Stomach (tissue), 9 donors: ENCODE measurements around the gene ISCA1. TPM values are rescaled to one million over a fixed set of nuclear protein-coding genes. Genes with fewer than 3 reads are reported as not detected.

Source experiments
- DNase-seq, 2 donors: peaks; one replicate each; pipeline versions ENCODE4 v3.0.0 to v3.0.0-alpha.2; 2013 to 2019
- H3K27ac ChIP-seq, 5 donors: fragments of 200-600 bp in 4 of 5; sonication (generic) in 4 of 5; one replicate each; pipeline ENCODE4 v1.5.1; 2013 to 2019; ENCODE audit warnings: mild to moderate bottlenecking in 1 of 5, moderate library complexity in 1 of 5
- H3K27me3 ChIP-seq, 3 donors: fragments of 200-600 bp; sonication (generic); one replicate each; pipeline ENCODE4 v1.5.1; 2017 to 2019; ENCODE audit warnings: mixed run types in 1 of 3
- H3K36me3 ChIP-seq, 4 donors: fragments of 200-600 bp; sonication (generic); 1 replicate in 3 of 4; 2 replicates in 1 of 4; pipeline ENCODE4 v1.5.1; 2016 to 2019
- H3K4me1 ChIP-seq, 4 donors: fragments of 200-600 bp; sonication (generic); one replicate each; pipeline ENCODE4 v1.5.1; 2016 to 2019
- H3K4me3 ChIP-seq, 4 donors: fragments of 200-600 bp; sonication (generic) in 3 of 4; one replicate each; pipeline ENCODE4 v1.5.1; 2016 to 2019; ENCODE audit warnings: mild to moderate bottlenecking in 1 of 4
- H3K9me3 ChIP-seq, 4 donors: fragments of 200-600 bp; sonication (generic); one replicate each; pipeline ENCODE4 v1.5.1; 2016 to 2019
- CTCF ChIP-seq, 7 experiments: fragments of 450-650 bp in 4 of 7; fragments of 200-600 bp in 3 of 7; sonication (generic) in 3 of 7; IDR thresholded peaks; one replicate each; pipeline ENCODE4 v1.5.1; 2016 to 2019; ENCODE audit warnings: antibody characterized with exemption in 7 of 7, control low read depth in 2 of 7, mild to moderate bottlenecking in 1 of 7
- EP300 ChIP-seq: sonication (generic); formaldehyde crosslinking; IDR thresholded peaks from one replicate; pipeline ENCODE4 v1.6.1; 2017; ENCODE audit warnings: antibody characterized with exemption
- POLR2A ChIP-seq, 4 donors: fragments of 450-650 bp; IDR thresholded peaks; one replicate each; pipeline ENCODE4 v1.6.1; 2016; ENCODE audit warnings: antibody characterized with exemption in 4 of 4, control low read depth in 2 of 4, mild to moderate bottlenecking in 1 of 4, moderate library complexity in 1 of 4
- POLR2AphosphoS5 ChIP-seq, 3 donors: sonication (generic); formaldehyde crosslinking; IDR thresholded peaks; one replicate each; pipeline ENCODE4 v1.6.1; 2016; ENCODE audit warnings: antibody characterized with exemption in 3 of 3
- WGBS, 5 donors: extraction: QIAGEN DNeasy Blood & Tissue Kit in 3 of 5; methylation state at CpG; one replicate each; pipeline versions ENCODE4 v1.1.5 to v1.1.7; 2013 to 2018; 5-methylcytosine and 5-hydroxymethylcytosine counted together
- intact Hi-C: fragments of 100-400 bp; cut with DNase I; formaldehyde crosslinking; loops from one replicate; pipeline ENCODE4 v1.15.1; 2023; ENCODE audit warnings: low total_unique reads
- polyA plus RNA-seq, 3 donors: library from polyadenylated mRNA; stranded (reverse); fragments of 200-250 nt; gene quantifications; one replicate each; pipeline ENCODE4 v1.2.3, GENCODE V29; 2013
- total RNA-seq, 5 donors: library from RNA; depleted of rRNA; stranded (reverse); fragments of >200 nt; gene quantifications; one replicate each; pipeline versions ENCODE4 v1.1.0 to v1.2.3, GENCODE V29; 2014 to 2016
- donor health status: healthy with polysubstance abuse.
- donor health status: Bipolar disorder and iron deficiency.
- donor health status: healthy.

ISCA1 gene
- total and polyA plus RNA-seq, 8 donors: 5.8 to 80.4 (median 32.2) TPM

GRCh38 chr9:86252870-86253269, 29.5 kb downstream of the ISCA1 start:
- no peak for DNase-seq
- Histone ChIP-seq H3K27me3 (no peaks in the 10 kb centered on the region), H3K9me3 (peaks cover 0 to 8% (median 4%) of the 10 kb centered on the region in 4 donors), H3K4me1 (no peaks in the 10 kb centered on the region), H3K36me3 (no peaks in the 10 kb centered on the region), H3K4me3 (no peak overlapping the region), H3K27ac (no peak overlapping the region)
- TF ChIP-seq POLR2AphosphoS5 (IDR thresholded peaks at IDR 0.05) (no peak), CTCF (IDR thresholded peaks at IDR 0.05) (no peak), POLR2A (IDR thresholded peaks at IDR 0.05) (no peak), EP300 (no peak)
- WGBS, 5 donors: 85 to 98% (median 94%) methylated on average over 1 of the region's 1 CpG
- intact Hi-C loops: no loop called here

GRCh38 chr9:86250123-86250522, 32.2 kb downstream of the ISCA1 start:
- H3K27me3 ChIP-seq: no peaks in the 10 kb centered on the region
- H3K4me1 ChIP-seq: no peaks in the 10 kb centered on the region
- DNase-seq: no peak
- intact Hi-C loops: no loop called here
- no peak overlapping the region for H3K27ac ChIP-seq
- peaks cover 0 to 8% (median 4%) of the 10 kb centered on the region in 4 donors for H3K9me3 ChIP-seq
- no peak for TF ChIP-seq EP300
- no peak for TF ChIP-seq POLR2AphosphoS5 (IDR thresholded peaks at IDR 0.05)
- TF ChIP-seq CTCF (IDR thresholded peaks at IDR 0.05): no peak
- no peak for TF ChIP-seq POLR2A (IDR thresholded peaks at IDR 0.05)
- no peak overlapping the region for H3K4me3 ChIP-seq
- no peaks in the 10 kb centered on the region for H3K36me3 ChIP-seq

GRCh38 chr9:86248746-86249145, 33.6 kb downstream of the ISCA1 start:
- Histone ChIP-seq H3K27ac (no peak overlapping the region), H3K4me3 (no peak overlapping the region), H3K27me3 (no peaks in the 10 kb centered on the region), H3K4me1 (no peaks in the 10 kb centered on the region), H3K36me3 (no peaks in the 10 kb centered on the region), H3K9me3 (peaks cover 0 to 8% (median 4%) of the 10 kb centered on the region in 4 donors)
- WGBS, 5 donors: 81 to 87% (median 85%) methylated on average over 4 of the region's 4 CpGs
- DNase-seq: no peak
- TF ChIP-seq POLR2AphosphoS5 (IDR thresholded peaks at IDR 0.05): no peak
- intact Hi-C loops: no loop called here

- WGBS, 5 donors: 42 to 55% (median 49%) methylated on average over 6 of the region's 6 CpGs
- Histone ChIP-seq H3K4me1 (no peaks in the 10 kb centered on the region), H3K36me3 (no peaks in the 10 kb centered on the region), H3K9me3 (no peaks in the 10 kb centered on the region), H3K27me3 (no peaks in the 10 kb centered on the region), H3K27ac (no peak overlapping the region), H3K4me3 (no peak overlapping the region)
- TF ChIP-seq POLR2AphosphoS5 (IDR thresholded peaks at IDR 0.05) (no peak), POLR2A (IDR thresholded peaks at IDR 0.05) (no peak), EP300 (no peak), CTCF (IDR thresholded peaks at IDR 0.05) (no peak)
- intact Hi-C loops: no loop called here
- peak in 1 of 2 donors; percentile 49 for DNase-seq
Observed at GRCh38 chr9:86246752-86247161, 35.6 kb downstream of the ISCA1 start.

GRCh38 chr9:86242071-86242470, 40.3 kb downstream of the ISCA1 start:
- Histone ChIP-seq H3K9me3 (no peaks in the 10 kb centered on the region), H3K27me3 (no peaks in the 10 kb centered on the region), H3K36me3 (no peaks in the 10 kb centered on the region), H3K4me3 (no peak overlapping the region), H3K27ac (no peak overlapping the region), H3K4me1 (no peaks in the 10 kb centered on the region)
- intact Hi-C loops: no loop called here
- TF ChIP-seq POLR2A (IDR thresholded peaks at IDR 0.05) (no peak), POLR2AphosphoS5 (IDR thresholded peaks at IDR 0.05) (no peak), CTCF (IDR thresholded peaks at IDR 0.05) (no peak), EP300 (no peak)
- WGBS, 5 donors: 26 to 42% (median 39%) methylated on average over 2 of the region's 2 CpGs
- DNase-seq: peak in 1 of 2 donors; percentile 14
